Head of caudate nucleus (tissue), 42 donors: ENCODE data around the gene FAM9C.
"Not testable (repeated sequence)": the region's sequence is repeated elsewhere in the genome, so short reads cannot be mapped to it uniquely, and the experiment has no call there.

Experiments
- DNase-seq, 42 donors: peaks; one replicate each; pipeline versions ENCODE4 v3.0.0 to v3.0.0-alpha.2; 2020 to 2021; ENCODE audit warnings: mixed read lengths in 7 of 42
- intact Hi-C: fragments of 100-400 bp; cut with DNase I; formaldehyde crosslinking; loops from one replicate; pipeline ENCODE4 v1.15.0; 2022

The FAM9C gene

GRCh38 chrX:13050151-13050550, 5.7 kb upstream of the FAM9C start:
- DNase-seq = no peak
- intact Hi-C loops = no loop called here

DNA sequence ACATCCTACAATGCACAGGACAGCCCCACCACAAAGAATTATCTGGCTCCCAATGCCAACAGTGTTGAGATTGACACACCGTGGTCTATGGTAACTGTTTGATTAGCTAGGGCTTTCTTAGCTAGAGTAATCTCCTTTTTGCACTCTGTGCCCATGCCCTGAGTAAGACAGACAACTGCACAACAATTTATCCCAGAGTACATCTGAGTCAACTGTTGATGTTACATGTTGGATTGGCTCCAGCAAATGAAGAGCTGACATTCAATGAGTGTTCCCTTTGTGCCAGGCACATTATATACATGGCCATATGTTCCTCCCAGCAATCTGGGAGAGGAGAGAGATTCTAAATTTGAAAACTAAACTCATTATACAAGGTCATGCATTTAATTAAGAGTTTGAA, 3.9 kb upstream of the FAM9C start:
- intact Hi-C loops = no loop called here
- no peak for DNase-seq

DNA sequence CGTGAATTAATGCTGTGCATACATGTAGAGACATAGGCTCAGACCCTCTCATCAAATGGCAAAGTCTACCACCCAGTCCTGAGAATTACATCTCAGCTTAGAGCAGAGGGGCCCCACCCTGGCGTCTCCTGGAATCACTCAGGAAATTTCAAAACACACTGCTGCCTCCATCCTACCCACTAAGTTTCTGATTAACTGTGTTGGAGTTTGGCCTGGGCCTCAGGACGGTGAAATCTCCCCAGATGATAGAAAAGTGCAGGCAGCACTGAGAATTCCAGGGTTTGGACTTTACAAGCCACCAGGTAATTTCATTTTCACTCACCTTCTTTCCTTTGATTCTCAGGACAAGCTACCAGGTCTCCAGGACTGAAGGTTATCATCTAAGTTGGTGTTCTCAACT, 3.3 kb upstream of the FAM9C start:
- intact Hi-C loops = no loop called here
- DNase-seq = no peak

- DNase-seq = no peak
- intact Hi-C loops = no loop called here
Measured at GRCh38 chrX:13046141-13046855, 1.9 kb upstream of the FAM9C start.

DNA sequence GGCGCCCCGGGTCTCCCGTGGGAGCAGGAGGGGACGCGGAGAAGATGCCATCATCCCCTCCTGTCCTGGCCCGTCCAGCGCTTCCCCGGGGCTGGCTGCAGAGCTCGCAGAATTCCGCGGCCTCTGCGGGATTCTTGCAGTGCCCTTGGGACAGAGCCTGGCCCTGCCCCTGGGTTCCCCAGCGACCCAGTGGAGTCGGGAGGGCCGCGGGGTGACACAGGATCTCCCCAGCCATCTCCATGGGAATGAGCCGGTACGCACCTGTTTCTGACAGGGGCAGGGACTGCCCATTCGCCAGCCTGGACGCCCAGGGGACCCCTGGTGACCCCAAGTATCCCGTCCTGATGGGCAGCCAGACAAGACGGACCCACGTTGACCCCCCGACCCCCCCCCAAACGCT, 482 bp downstream of the FAM9C start:
- no peak for DNase-seq
- intact Hi-C loops = no loop called here

- DNase-seq = no peak
- intact Hi-C loops = no loop called here
Measured at GRCh38 chrX:13043138-13043537, 1.3 kb downstream of the FAM9C start.

DNA sequence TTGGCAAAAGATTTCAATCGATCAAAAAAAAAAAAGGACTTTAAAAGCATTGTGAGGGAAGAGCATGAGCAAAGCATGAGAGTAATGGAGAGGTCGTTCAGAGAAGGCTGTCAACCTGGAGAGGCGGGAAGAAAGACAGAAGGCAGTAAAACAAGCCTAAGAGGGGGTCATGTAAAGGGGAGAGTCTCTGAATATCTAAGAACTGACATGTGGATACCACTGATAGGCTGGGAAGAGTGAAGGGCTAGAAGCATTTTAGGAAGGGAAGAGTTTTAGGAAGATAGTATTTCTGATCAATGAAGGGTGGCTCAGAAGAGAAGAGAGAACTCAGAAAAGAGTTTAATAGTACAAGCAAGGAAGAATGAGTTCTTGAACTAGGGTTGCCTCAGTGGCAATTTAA, 7.5 kb downstream of the FAM9C start:
- intact Hi-C loops = no loop called here
- DNase-seq = no peak

DNA sequence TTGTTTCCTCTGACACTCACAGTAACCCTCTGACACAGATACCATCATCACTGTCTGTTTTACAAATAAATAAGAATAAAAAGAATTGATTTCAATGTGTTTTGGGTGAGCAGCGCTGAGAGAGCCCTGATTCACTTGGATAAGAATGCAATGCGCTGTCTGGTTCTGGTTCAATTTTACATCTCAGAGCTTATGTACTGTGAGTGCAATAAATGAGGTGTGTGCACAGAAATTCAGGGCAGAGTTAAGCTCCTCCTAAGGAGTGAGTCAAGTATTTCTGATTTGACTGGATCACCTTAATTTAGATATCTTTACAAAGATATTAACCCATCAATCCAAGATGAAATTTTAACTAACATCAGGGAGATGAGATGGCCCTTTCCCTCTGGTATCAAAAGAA, 11.2 kb downstream of the FAM9C start:
- intact Hi-C loops = no loop called here
- no peak for DNase-seq

- no peak for DNase-seq
- intact Hi-C loops = no loop called here
Measured at GRCh38 chrX:13029887-13030771, 14.3 kb downstream of the FAM9C start.

GRCh38 chrX:13029637-13029886, 14.9 kb downstream of the FAM9C start:
- DNase-seq = no peak
- intact Hi-C loops = no loop called here

GRCh38 chrX:13028871-13029636, 15.4 kb downstream of the FAM9C start:
- DNase-seq = peak in 13 of 42 donors; percentile 9 to 49 (median 31)

GRCh38 chrX:13026877-13027652, 17.4 kb downstream of the FAM9C start:
- intact Hi-C loops = no loop called here
- DNase-seq = no peak

More at GRCh38 chrX:13028871-13029636, 15.4 kb downstream of the FAM9C start:
- intact Hi-C loops = no loop called here

DNA sequence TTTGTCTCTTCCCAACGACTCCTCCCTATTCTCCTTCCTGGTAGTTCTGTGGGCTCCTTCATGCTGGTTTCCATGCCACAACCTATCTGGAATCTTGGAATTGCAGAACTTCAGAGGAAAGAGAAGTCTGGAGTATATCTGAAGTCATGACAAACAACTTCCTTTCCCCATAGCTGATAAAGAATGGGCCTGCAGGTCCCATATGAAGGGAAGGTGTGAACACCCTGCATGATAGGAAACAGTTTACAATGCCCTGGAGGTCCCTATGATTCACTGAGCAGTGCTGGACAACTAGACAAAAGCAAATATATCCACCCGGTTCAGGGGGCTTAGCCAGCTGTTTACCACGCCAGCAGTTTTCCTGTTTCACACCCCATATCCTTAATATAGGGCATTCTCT, 19.4 kb downstream of the FAM9C start:
- DNase-seq = no peak
- intact Hi-C loops = no loop called here

- intact Hi-C loops = no loop called here
- DNase-seq = no peak
Measured at GRCh38 chrX:13023979-13024378, 20.4 kb downstream of the FAM9C start.

- no peak for DNase-seq
- intact Hi-C loops = no loop called here
Measured at GRCh38 chrX:13023567-13023966, 20.9 kb downstream of the FAM9C start.

- DNase-seq = no peak
- intact Hi-C loops = no loop called here
Measured at GRCh38 chrX:13022926-13023325, 21.5 kb downstream of the FAM9C start.

DNA sequence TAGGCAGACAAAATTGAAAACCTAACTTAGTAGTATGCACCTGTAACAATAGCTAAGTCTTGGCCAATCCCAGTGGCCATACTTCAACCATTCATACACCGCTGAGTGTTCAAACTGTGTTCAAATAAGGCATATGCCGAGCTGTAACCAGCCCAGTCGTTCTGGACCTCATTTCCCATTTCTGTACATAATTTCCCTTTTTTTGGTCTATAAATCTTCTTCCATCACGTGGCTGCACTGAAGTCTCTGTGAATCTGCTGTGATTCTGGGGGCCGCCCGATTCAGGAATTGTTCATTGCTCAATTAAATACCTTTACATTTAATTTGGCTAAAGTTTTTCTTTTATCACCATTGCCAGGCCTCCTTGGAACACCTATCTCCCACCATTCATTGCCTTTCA, 27.7 kb downstream of the FAM9C start:
- DNase-seq, intact Hi-C loops: not testable (repeated sequence)

GRCh38 chrX:13015536-13016236, 28.7 kb downstream of the FAM9C start:
- DNase-seq = no peak
- intact Hi-C loops = no loop called here
